GM23338 (cell line): ENCODE results near the gene NIN. TPM values are rescaled to one million over a fixed set of nuclear protein-coding genes. Genes with fewer than 3 reads are reported as not detected.
A peak's percentile ranks its signal among the peaks of the same experiment; 100 is the strongest.

Experiments used
- ATAC-seq: fragments of 200-7000 bp; cut with Tn5 transposase; 3 replicates; pipeline ENCODE4 v1.9.1; 2020
- DNase-seq: peaks from one replicate; pipeline ENCODE4 v3.0.0-alpha.2; 2015; ENCODE audit warnings: low spot score
- H2AFZ ChIP-seq: fragments of 200-600 bp; sonication (generic); 2 replicates; pipeline ENCODE4 v1.8.0; 2016; ENCODE audit warnings: antibody characterized with exemption, mild to moderate bottlenecking, moderate library complexity
- H3F3A ChIP-seq: fragments of 200-600 bp; sonication (generic); replicated peaks from 2 replicates; pipeline ENCODE4 v1.8.0; 2017; ENCODE audit warnings: antibody characterized with exemption, mixed run types, low read depth
- H3K27ac ChIP-seq: fragments of 200-600 bp; sonication (generic); 2 replicates; pipeline ENCODE4 v1.6.1; 2016; ENCODE audit warnings: low read depth
- H3K27me3 ChIP-seq: fragments of 200-600 bp; sonication (generic); 2 replicates; pipeline ENCODE4 v1.8.0; 2016; ENCODE audit warnings: mild to moderate bottlenecking, mixed run types, moderate library complexity; ENCODE audit not compliant: insufficient read depth
- H3K36me3 ChIP-seq: fragments of 200-600 bp; sonication (generic); 2 replicates; pipeline ENCODE4 v1.8.0; 2016; ENCODE audit warnings: mild to moderate bottlenecking; ENCODE audit not compliant: insufficient read depth
- H3K4me1 ChIP-seq: fragments of 200-600 bp; sonication (generic); 2 replicates; pipeline ENCODE4 v1.8.0; 2016; ENCODE audit warnings: mild to moderate bottlenecking, moderate library complexity; ENCODE audit not compliant: insufficient read depth
- H3K4me2 ChIP-seq: fragments of 200-600 bp; sonication (generic); 2 replicates; pipeline ENCODE4 v1.7.1; 2017; ENCODE audit warnings: mixed run types
- H3K4me3 ChIP-seq: fragments of 200-600 bp; sonication (generic); 2 replicates; pipeline ENCODE4 v1.6.1; 2016; ENCODE audit warnings: mixed run types
- H3K79me2 ChIP-seq: fragments of 200-600 bp; sonication (generic); replicated peaks from 2 replicates; pipeline ENCODE4 v1.8.0; 2017; ENCODE audit warnings: mild to moderate bottlenecking; ENCODE audit not compliant: insufficient read depth
- H3K9me2 ChIP-seq: fragments of 200-600 bp; sonication (generic); 2 replicates; pipeline ENCODE4 v1.8.0; 2017; ENCODE audit not compliant: insufficient read depth
- H4K20me1 ChIP-seq: fragments of 200-600 bp; sonication (generic); replicated peaks from 2 replicates; pipeline ENCODE4 v1.8.0; 2017; ENCODE audit warnings: mild to moderate bottlenecking; ENCODE audit not compliant: insufficient read depth
- H3K27ac Mint-ChIP-seq: 2 replicates; pipeline ENCODE4 v1.8.0; 2020; ENCODE audit warnings: inconsistent platforms, mild to moderate bottlenecking, moderate library complexity, mixed read lengths
- H3K27me3 Mint-ChIP-seq: 3 replicates; pipeline ENCODE4 v1.8.0; 2022; ENCODE audit warnings: low read depth, mild to moderate bottlenecking, moderate library complexity, mixed read lengths, inconsistent platforms; ENCODE audit not compliant: insufficient read depth, poor library complexity
- H3K36me3 Mint-ChIP-seq: 3 replicates; pipeline ENCODE4 v1.8.0; 2021; ENCODE audit warnings: low read depth, mild to moderate bottlenecking, inconsistent platforms, moderate library complexity, mixed read lengths
- H3K4me1 Mint-ChIP-seq: 3 replicates; pipeline ENCODE4 v1.8.0; 2020; ENCODE audit warnings: mild to moderate bottlenecking, inconsistent platforms, mixed read lengths
- H3K4me3 Mint-ChIP-seq: 3 replicates; pipeline ENCODE4 v1.8.0; 2021; ENCODE audit warnings: moderate library complexity, mild to moderate bottlenecking, inconsistent platforms, mixed read lengths
- H3K9me3 Mint-ChIP-seq: 3 replicates; pipeline ENCODE4 v1.8.0; 2020; ENCODE audit warnings: moderate library complexity, mild to moderate bottlenecking, inconsistent platforms, mixed read lengths
- CREB1 ChIP-seq: fragments of 250-450 bp; sonication (Bioruptor Pico); IDR thresholded peaks from 2 replicates; pipeline ENCODE4 v1.5.0; 2020; ENCODE audit warnings: low read depth, mild to moderate bottlenecking, moderate library complexity
- CTCF ChIP-seq, 2 experiments: fragments of 200-600 bp in 1 of 2; sonication (generic) in 1 of 2; conservative IDR thresholded peaks; 2 replicates each; pipeline versions ENCODE4 v1.5.1 to v1.6.1; 2016 to 2017; ENCODE audit warnings: antibody characterized with exemption in 2 of 2, low read depth in 2 of 2, mild to moderate bottlenecking in 2 of 2, moderate library complexity in 1 of 2
- ETS1 ChIP-seq: IDR thresholded peaks from 2 replicates; pipeline ENCODE4 v1.6.1; 2016; ENCODE audit warnings: antibody characterized with exemption
- EZH2 ChIP-seq: fragments of 200-600 bp; sonication (generic); IDR thresholded peaks from one replicate; pipeline ENCODE4 v1.8.0; 2017; ENCODE audit warnings: antibody characterized with exemption, mild to moderate bottlenecking, low read depth; ENCODE audit not compliant: unreplicated experiment
- EZH2phosphoT487 ChIP-seq: fragments of 200-600 bp; sonication (generic); IDR thresholded peaks from one replicate; pipeline ENCODE4 v1.8.1; 2018; ENCODE audit warnings: antibody characterized with exemption; ENCODE audit not compliant: unreplicated experiment
- JUNB ChIP-seq: IDR thresholded peaks from one replicate; pipeline ENCODE4 v1.6.1; 2016; ENCODE audit warnings: antibody characterized with exemption; ENCODE audit not compliant: unreplicated experiment
- NANOG ChIP-seq: IDR thresholded peaks from 2 replicates; pipeline ENCODE4 v1.6.1; 2016; ENCODE audit warnings: antibody characterized with exemption, borderline replicate concordance
- POLR2AphosphoS5 ChIP-seq: IDR thresholded peaks from 2 replicates; pipeline ENCODE4 v1.6.1; 2016; ENCODE audit warnings: antibody characterized with exemption, low read depth
- REST ChIP-seq: IDR thresholded peaks from one replicate; pipeline ENCODE4 v1.6.1; 2018; ENCODE audit warnings: antibody characterized with exemption; ENCODE audit not compliant: unreplicated experiment
- STAT1 ChIP-seq: IDR thresholded peaks from one replicate; pipeline ENCODE4 v1.6.1; 2016; ENCODE audit warnings: antibody characterized with exemption; ENCODE audit not compliant: unreplicated experiment
- ZNF114 ChIP-seq: fragments of 250-450 bp; sonication (Bioruptor Pico); IDR thresholded peaks from 2 replicates; pipeline ENCODE4 v1.5.0; 2020; ENCODE audit warnings: mild to moderate bottlenecking, moderate library complexity
- ZNF331 ChIP-seq: fragments of 250-450 bp; sonication (Bioruptor Pico); IDR thresholded peaks from 2 replicates; pipeline ENCODE4 v1.5.0; 2020; ENCODE audit warnings: low read depth, mild to moderate bottlenecking, moderate library complexity
- ZNF462 ChIP-seq: fragments of 250-450 bp; sonication (Bioruptor Pico); IDR thresholded peaks from 2 replicates; pipeline ENCODE4 v1.5.0; 2020; ENCODE audit warnings: mild to moderate bottlenecking, moderate library complexity
- polyA plus RNA-seq: library from polyadenylated mRNA; unstranded; fragments of >200 nt; fragmentation: Nextera tagmentation; extraction: Ambion mirVana; gene quantifications from 2 replicates; pipeline ENCODE4 v1.2.1, GENCODE V29; 2016
- total RNA-seq: library from RNA; depleted of rRNA; stranded (reverse); fragments of >200 nt; shearing (Covaris generic); gene quantifications from 2 replicates; pipeline ENCODE4 v1.2.3, GENCODE V29; 2014

NIN gene
- total and polyA plus RNA-seq, 2 experiments from 2014 or later, result 7.4 to 17.4 TPM

GRCh38 chr14:50670196-50670865 is 160.6 kb downstream of the NIN start:
- Histone ChIP-seq H3K36me3 (no peaks in the 10 kb centered on the region), H3K4me2 (peak overlapping the region; percentile 77), H3K9me2 (no peaks in the 10 kb centered on the region), H3K4me1 (peaks cover 29% of the 10 kb centered on the region), H4K20me1 (peaks cover 8% of the 10 kb centered on the region; the same call in 1 of the 2 replicates), H3K4me3 (peak overlapping the region; percentile 65), H3K27me3 (no peaks in the 10 kb centered on the region), H3F3A (no peaks in the 10 kb centered on the region), H2AFZ (no peak overlapping the region), H3K79me2 (peaks cover 23% of the 10 kb centered on the region), H3K27ac (peak overlapping the region; percentile 92)
- no peak overlapping the region; the same call in 1 of the 2 replicates for H3K27ac Mint-ChIP-seq
- H3K4me1 Mint-ChIP-seq, result peaks cover 4% of the 10 kb centered on the region
- ATAC-seq (peak; percentile 54), DNase-seq (peak; percentile 89)
- H3K9me3 Mint-ChIP-seq, result no peaks in the 10 kb centered on the region
- TF ChIP-seq STAT1 (no peak), ZNF114 (CRISPR knock-in tag) (no peak), REST (no peak), ZNF331 (CRISPR knock-in tag) (no peak), CTCF (conservative IDR thresholded peaks at IDR 0.05; ENCODE audit: low read depth in 2 of 2) (no peak), POLR2AphosphoS5 (no peak), CREB1 (no peak), EZH2phosphoT487 (no peak), ZNF462 (no peak), NANOG (no peak), JUNB (no peak), ETS1 (no peak), EZH2 (no peak)
- peaks cover 4% of the 10 kb centered on the region for H3K27me3 Mint-ChIP-seq
- no peak overlapping the region for H3K4me3 Mint-ChIP-seq
- H3K36me3 Mint-ChIP-seq, result no peaks in the 10 kb centered on the region; the same call in 1 of the 3 replicates
